ENCODE results near the gene TTC39C.
"Not testable (repeated sequence)": the region's sequence is repeated elsewhere in the genome, so short reads cannot be mapped to it uniquely, and the experiment has no call there.

TTC39C gene

DNA sequence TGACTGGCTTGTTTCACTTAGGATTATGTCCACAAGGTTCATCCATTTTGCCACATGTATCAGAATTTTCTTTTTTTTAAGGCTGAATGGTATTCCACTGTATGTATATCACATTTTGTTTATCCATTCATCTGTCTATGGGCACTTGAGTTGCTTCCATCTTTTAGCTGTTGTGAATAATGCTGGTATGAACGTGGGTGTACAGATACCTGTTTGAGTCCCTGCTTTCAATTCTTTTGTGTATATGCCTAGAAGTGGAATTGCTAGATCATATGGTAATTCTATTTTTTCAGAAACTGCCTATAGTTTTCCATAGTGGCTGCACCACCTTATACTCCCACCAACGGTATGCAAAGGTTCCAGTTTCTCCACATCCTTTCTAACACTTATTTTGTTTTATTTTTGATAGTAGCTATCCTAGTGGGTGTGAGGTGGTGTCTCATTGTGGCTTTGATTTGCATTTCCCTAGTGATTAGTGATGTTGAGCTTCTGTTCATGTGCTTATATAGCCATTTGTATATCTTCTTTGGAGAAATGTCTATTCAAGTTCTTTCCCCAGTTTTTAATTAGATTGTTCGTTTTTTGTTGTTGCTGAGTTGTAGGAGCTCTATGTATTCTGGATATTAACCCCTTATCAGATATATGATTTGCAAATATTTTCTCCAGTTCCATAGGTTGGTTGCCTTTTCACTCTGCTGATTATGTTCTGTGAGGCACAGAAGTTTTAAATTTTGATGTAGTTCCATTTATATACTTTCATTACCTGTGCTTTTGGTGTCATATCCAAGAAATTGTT lies 40.7 kb downstream of the TTC39C start:
- no peak for DNase-seq

DNA sequence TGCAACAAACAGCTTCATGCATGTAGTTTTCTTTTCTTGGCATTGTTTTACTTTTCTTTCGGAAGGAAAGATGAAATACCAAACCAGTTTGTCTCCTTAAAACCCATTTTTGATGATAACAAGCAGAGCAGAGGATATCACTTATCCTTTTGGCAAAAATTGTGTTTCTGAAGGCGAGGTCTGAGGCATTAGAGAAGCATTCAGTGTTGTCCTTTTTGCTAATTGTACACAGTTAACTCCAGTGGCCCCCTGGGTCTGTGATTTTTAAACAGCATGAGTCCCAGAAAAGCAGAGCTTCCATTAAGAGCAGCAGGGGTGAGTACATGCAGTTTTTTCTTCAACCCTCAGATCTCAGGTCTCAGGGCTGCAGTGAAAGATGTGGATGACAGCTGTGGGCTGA lies 41.3 kb downstream of the TTC39C start:
- peak; percentile 32 for DNase-seq

DNA sequence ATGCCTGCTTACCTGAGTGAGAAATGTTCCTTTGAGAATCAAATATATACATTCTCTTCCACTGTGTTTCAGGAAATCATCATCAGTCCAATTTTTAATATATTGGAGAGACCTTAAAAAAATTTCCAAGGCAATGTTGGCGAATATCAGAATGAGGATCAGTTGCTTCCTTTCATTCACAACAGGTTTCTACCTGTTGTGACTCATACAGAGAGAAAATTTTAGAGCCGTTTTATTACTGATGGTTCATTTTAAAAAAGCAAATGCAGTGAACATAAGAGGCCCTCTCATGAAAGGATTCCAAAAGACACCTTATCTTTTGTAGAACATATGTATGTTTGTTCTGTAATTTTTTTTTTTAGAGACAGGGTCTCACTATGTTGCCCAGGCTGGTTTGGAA lies 42.0 kb downstream of the TTC39C start:
- DNase-seq: no peak

DNA sequence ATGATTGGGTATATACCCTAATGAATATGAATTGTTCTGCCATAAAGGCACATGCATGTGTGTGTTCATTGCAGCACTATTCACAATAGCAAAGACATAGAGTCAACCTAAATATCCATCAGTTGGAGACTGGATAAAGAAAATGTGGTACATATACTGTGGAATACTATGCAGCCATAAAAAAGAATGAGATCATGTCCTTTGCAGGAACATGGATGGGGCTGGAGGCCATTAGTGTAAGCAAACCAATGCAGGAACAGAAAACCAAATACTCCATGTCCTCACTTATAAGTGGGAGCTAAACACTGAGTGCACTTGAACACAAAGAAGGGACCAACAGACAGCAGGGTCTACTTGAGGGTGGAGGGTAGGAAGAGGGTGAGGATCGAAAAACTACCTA lies 43.2 kb downstream of the TTC39C start:
- DNase-seq: no peak

DNA sequence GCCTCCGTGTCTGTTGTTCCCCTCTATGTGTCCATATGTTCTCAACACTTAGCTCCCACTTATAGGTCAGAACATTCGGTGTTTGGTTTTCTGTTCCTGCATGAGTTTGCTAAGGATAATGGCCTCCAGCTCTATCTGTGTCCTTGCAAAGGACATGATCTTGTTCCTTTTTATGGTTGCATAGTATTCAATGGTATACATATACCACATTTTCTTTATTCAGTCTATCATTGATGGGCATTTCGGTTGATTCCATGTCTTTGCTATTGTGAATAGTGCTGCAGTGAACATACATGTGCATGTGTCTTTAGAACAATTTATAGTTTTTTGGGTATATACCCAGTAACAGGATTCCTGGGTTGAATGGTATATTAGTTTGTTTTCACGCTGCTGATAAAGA lies 44.8 kb downstream of the TTC39C start:
- DNase-seq: not testable (repeated sequence)

DNA sequence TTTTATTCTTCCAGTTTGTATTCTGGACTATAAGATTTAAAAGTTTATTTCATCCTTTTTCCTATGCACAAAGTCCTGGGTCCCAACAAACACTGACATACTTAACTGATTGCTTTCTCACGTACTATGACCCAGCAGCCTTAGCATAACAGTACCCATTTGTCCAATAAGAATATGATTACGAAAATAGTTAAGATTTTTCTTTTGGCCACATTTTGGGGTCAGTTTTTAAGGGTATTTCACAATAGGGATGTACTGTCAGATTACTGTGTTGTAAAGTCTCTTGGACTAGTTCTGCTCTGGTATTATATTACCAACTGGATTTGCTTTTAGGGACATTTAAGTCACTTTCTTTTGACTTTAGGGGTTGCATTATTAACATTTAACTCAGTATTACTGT lies 46.1 kb downstream of the TTC39C start:
- no peak for DNase-seq

DNA sequence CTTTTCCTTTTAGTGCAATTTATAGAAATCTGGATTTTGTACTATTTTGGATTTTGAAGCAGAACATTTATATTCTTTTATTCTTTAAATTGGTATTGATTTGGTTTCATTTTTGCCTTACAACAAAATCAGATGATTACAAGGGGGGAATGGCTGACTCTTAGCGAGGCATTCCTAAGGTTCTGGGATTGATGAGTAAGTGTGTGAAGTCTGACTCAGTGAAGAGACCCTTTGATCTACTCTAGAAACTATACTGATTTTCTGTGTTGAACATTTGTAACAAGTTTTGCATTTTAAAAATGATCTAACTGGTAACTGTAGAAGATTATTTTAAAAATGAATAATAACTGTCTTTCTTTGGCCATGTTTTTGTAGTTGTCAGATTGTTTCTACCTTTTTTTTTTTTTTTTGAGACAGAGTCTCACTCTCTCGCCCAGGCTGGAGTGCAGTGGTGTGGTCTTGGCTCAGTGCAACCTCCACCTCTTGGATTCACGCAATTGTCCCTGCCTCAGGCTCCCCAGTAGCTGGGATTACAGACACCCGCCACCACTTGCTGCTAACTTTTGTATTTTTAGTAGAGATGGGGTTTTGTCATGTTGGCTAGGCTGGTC lies 48.7 kb downstream of the TTC39C start:
- peak; percentile 72 for DNase-seq

DNA sequence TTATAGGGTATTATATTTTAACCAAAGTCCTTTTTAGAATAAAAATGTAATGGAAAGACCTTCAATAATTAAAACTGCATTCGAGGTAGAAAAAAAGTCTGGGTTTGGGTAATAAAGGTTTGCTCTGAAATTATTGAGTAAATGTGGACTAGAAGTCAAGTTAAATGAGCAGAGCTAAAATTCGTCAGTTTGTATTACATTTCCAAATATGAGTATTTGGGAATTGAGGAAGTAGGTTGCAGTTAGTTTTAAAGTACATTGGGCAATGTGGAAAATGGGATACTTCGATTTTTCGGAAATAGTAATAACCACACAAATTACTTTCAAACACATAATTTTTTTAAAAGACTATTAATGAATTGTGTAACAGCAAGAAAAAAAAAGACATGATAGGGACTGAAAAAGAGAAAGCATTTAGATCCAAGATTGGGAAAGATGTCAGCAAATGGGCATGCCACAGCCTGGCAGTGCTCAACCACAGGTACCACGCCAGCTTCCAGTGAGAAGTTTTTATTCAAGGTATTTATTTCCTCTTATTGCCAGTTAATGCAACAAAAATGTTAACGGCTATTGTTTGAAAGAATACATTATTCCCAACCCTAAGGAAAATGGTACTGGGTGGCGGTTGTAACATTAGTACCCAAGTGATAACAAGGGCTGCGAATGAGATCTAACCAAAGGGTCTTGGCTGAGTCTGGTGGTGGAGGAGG lies 50.0 kb downstream of the TTC39C start:
- DNase-seq: no peak

DNA sequence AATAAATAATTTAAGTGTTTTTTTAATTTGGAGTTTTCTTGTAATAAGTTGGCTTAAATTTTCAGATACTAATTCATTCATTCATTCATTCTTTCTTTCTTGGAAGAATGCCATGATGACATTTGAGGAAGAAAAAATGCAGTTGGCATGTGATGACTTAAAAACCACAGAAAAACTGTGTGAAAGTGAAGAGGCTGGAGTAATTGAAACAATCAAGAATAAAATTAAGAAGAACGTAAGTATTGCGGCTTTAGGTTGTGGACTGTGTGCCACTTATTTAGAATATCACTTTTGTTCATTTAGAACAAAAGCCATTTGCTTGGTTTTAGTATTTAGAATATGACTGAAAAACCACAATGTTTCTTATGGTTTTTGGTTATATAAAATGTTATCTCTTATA lies 51.4 kb downstream of the TTC39C start:
- DNase-seq: no peak

DNA sequence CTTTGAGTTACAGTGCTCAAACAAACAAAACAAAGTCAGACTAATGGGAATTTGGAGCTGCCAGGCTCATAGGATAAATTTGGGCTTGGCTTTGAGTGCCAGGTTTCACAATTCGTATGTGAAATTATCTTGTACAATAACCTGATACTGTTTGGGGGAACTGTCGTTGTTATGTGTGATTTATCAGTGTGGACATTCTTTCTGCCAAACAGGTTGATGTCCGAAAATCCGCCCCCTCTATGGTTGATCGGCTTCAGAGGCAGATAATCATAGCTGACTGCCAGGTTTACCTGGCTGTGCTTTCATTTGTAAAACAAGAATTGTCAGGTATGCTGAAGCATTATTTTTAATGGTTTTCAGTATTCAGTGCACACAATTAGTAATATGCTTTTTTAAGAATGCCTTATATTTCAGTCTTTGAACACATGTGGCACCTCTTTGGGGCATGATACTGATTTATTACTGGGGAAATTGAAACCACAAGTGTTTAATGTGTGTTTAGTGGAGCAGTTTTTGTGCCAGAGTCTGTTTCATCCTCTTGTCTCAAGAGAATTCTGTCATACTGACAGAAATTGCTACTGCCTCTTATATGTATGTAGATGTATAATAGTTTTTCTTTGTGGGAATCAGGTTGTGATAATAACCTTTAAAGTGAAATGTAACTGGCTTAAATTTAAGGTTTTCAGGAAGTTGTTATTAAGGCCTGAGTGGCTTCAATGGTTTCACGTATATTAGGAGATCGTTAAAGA lies 54.6 kb downstream of the TTC39C start:
- DNase-seq: peak; percentile 11

DNA sequence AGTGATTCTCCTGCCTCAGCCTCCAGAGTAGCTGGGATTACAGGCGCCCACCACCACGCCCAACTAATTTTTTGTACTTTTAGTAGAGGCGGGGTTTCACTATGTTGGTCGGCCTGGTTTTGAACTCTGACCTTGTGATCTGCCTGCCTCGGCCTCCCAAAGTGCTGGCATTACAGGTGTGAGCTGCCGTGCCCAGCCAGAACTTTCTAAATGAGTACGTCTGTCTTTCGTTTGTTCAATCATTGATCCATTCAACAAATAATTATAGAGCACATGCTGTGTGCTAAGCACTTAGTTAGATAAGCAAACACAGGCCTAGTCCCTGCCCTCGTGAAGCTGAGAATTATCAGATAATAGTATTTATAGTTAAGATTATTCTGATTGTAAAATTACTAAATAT lies 56.5 kb downstream of the TTC39C start:
- no peak for DNase-seq

DNA sequence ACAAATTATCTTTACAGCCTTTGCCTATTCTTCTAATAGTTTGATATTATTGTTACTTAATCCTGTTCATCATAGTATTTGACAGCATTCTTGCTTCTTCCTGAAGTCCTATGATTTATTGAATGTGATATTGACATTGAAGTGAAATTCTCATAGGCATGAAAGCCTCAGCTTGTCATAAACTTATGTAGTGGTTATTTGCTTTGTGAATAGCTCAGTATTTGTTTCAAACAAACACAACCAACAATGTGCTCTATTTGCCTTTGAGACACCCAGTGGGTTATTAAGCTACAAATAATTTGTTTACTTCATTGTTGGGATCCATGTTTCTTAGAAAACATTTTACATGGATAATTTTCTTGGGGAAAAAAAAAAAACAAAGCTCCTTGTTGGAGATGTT lies 57.2 kb downstream of the TTC39C start:
- no peak for DNase-seq

DNA sequence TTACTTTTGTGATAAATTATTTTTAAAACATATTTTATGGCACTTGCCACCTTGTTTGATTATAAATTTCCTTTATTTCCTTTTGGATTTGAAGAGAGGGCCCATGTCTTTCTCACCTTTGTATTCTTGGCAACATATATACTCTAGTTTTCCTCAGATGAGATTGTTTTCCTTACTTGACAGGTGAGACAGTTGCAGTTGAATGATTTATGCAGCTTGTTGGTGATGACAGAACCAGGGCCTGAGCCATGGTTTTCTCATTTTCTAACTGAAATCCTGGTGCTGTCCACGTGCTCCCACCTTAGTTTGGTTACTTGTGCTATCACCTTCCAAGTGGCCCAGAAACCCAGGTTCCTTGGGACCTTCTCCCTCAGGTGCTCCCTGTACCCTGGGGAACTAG lies 58.2 kb downstream of the TTC39C start:
- DNase-seq: no peak

DNA sequence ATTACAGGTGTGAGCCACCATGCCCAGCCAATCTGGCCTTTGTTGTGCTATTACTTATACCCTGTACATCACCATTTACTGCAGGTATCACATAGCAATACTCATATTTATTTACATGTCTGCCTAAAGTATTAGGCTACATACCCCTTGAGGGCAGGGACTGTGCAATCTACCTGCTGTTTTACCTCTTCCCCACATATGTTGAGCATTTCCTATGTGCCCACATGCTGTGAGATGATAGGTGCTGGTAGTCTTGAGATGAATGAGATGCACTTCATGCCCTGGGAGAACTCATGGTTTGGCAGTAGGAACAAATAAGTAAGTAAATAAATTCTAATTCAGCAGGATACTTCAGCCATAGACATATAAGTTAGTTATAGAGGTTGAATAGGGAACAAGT lies 59.2 kb downstream of the TTC39C start:
- DNase-seq: no peak

DNA sequence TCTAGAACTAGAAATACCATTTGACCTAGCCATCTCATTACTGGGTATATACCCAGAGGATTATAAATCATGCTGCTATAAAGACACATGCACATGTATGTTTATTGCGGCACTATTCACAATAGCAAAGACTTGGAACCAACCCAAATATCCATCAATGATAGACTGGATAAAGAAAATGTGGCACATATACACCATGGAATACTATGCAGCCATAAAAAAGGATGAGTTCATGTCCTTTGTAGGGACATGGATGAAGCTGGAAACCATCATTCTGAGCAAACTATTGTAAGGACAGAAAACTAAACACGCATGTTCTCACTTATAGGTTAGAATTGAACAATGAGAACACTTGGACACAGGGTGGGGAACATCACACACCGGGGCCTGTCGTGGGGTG lies 60.2 kb downstream of the TTC39C start:
- not testable (repeated sequence) for DNase-seq

DNA sequence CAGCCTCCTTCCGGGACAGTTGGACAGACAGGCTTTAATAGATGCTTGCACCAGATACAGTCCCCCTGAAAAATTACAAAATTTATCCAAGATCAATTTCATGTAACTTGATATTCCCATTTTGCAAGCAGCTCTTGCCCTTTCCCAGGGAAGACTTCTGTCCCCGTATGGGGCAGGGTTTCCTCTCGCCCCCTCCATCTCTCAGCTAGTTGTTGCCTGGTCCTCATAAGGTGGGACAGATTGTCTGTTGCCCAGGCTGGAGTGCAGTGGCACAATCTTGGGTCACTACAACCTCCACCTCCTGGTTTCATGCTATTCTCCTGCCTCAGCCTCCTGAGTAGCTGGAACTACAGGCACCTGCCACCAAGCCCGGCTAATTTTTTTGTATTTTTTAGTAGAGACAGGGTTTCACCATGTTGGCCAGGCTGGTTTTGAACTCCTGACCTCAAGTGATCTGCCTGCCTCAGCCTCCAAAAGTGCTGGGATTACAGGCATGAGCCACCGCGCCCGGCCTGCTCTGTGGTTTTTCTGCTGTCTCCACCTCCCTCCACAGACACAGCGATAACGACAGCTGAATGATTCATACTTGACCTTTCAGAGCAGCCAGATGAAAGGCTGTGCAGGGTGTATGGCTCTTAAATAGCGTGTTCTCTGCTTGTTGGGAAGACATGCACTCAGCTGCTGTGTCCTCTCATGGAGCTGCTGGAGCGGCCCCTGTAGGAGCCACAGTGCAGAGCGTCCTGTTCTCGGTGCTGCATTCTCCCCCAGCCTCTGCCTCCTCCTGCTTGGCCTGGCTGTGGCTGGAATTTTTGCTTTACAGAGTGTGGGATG lies 61.4 kb downstream of the TTC39C start:
- DNase-seq: peak; percentile 96

DNA sequence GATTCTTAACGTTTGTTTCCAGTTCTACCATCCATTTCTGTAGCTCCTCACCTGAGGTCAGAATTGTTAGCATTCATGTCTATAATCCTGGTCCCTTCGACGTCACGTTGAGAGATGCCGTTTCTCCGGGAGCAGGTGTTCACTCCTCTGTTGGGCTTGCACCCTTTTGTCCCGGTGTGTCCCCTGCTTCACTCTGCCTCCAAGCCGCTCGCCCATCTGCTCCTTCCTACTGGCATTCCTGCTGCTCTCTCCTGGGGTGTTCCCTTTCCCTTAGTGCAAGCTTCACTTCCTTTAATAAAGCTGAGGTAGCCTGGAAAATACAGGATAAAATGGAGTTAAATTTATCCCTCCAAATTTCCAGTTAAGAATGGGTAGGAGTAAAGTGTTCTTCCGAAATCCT lies 62.4 kb downstream of the TTC39C start:
- no peak for DNase-seq

DNA sequence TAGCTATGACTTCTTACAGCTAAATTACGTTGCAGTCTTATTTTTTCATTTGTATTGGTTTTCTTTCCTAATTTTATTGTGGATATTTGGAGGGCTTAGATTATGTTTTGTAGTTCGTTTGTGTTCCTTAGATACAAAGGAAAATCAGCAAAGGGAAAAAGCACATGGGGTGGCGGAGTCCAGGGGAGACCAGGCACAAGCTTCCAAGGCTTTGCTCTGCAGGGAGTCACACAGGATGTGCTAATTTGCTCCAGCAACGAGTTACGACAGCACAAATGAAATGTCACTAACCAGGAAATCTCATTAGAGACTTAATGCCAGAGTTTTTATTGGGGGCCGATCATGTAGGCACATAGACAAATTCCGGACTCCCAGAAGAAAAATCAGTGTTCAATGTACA lies 63.8 kb downstream of the TTC39C start:
- no peak for DNase-seq

DNA sequence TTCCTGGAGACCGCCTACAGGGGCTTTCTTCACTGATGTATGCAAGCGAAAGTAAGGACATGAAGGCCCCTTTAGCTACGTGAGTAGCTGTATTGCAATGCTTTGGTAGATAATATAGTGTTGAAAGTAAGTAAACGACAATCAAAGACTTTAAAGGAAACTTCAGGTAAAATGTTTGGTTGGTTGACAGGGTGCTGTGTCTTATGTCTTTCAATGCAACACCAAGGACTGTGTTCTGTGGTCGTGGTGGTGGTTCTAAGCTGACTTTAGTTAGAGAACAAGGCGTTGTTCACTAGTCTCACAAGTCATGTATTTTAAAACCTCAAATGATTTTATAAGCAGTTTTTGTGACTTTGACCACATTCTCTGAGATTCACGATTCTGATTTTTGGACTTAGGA lies 66.3 kb downstream of the TTC39C start:
- DNase-seq: no peak

DNA sequence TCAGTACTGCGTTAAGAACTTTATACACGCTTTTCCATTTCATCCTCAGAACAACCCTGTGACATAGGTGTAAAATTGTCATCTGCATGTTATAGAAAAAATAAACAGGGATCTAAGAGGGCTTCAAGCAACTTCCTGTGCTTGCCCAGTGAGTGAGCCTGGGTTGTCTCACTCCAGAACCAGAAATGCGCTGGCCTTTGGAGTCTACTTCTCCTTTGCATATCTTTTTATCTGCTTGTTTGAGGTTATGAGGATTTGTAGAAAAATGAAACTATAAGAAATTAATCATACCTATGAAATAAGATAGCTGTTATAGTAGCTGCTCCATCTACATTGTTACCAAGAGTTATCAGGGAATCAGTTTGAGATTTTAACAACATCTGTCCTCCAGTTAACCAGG lies 69.0 kb downstream of the TTC39C start:
- DNase-seq: no peak

DNA sequence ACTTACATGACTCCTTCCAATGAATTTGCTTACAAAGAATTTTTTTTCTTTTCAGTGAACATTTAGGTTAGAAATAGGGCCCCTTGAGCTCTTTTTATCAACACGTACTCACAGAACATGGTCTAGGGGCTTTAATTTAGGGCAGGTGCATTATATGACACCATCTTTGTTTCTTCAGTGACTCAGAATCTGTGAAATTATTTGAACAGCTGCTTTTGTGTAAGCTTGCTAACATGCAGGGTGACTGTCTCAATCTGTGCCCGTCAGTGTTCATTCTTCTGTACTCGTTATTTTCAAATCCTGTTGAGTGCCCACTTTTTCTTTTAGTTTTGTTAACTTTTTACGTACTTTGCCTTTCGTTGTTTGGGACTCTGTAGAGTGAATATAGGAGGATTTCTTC lies 71.5 kb downstream of the TTC39C start:
- DNase-seq: no peak

DNA sequence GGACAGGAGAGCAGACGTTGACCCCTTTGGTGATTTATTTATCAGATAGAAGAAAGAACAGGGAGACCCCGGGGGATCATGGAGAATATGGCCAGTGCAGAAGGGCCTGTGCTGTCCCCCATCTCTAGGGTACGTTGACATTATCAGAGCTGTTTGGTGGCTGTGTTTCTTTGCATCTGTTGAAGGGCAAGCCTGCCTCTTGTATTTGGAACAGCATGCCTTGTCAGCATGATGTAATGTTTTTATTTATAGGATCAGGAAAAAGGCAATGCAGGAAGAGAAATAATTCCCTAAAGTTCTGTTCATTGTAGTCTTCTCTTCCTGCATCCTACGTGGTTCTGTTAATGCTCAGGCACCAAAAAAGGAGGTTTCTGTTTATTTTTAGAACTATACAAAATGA lies 74.5 kb downstream of the TTC39C start:
- DNase-seq: no peak
